Ishikawa (cell line): Measurements from ENCODE around the gene KIF19.

Experiments
- CEBPB ChIP-seq: IDR thresholded peaks from 2 replicates; pipeline ENCODE4 v1.6.1; 2012
- CREB1 ChIP-seq: IDR thresholded peaks from 2 replicates; pipeline ENCODE4 v1.6.1; 2012; ENCODE audit warnings: low read depth
- EGR1 ChIP-seq: IDR thresholded peaks from 2 replicates; pipeline ENCODE4 v1.6.1; 2012
- EP300 ChIP-seq: IDR thresholded peaks from 2 replicates; pipeline ENCODE4 v1.6.1; 2012; ENCODE audit warnings: borderline replicate concordance
- FOXM1 ChIP-seq: IDR thresholded peaks from 2 replicates; pipeline ENCODE4 v1.6.1; 2012; ENCODE audit warnings: low read depth, borderline replicate concordance
- NFIC ChIP-seq: IDR thresholded peaks from 2 replicates; pipeline ENCODE4 v1.6.1; 2012
- RAD21 ChIP-seq: IDR thresholded peaks from 2 replicates; pipeline ENCODE4 v1.6.1; 2012; ENCODE audit warnings: low read depth
- TAF1 ChIP-seq: IDR thresholded peaks from 2 replicates; pipeline ENCODE4 v1.6.1; 2012; ENCODE audit warnings: low read depth, mild to moderate bottlenecking
- TCF12 ChIP-seq: IDR thresholded peaks from 2 replicates; pipeline ENCODE4 v1.6.1; 2012; ENCODE audit warnings: low read depth
- TEAD4 ChIP-seq: IDR thresholded peaks from 2 replicates; pipeline ENCODE4 v1.6.1; 2012
- YY1 ChIP-seq: IDR thresholded peaks from 2 replicates; pipeline ENCODE4 v1.6.1; 2012; ENCODE audit warnings: low read depth
- ZBTB7A ChIP-seq: IDR thresholded peaks from 2 replicates; pipeline ENCODE4 v1.6.1; 2012; ENCODE audit warnings: low read depth
- TF ChIP-seq, protein P1 (sequence below): IDR thresholded peaks from 2 replicates; pipeline ENCODE4 v1.6.1; 2012; ENCODE audit warnings: low read depth, mild to moderate bottlenecking
- TF ChIP-seq, protein P2 (sequence below): IDR thresholded peaks from 2 replicates; pipeline ENCODE4 v1.6.1; 2012
- TF ChIP-seq, protein P3 (sequence below): IDR thresholded peaks from 2 replicates; pipeline ENCODE4 v1.6.1; 2012

The KIF19 gene

DNA sequence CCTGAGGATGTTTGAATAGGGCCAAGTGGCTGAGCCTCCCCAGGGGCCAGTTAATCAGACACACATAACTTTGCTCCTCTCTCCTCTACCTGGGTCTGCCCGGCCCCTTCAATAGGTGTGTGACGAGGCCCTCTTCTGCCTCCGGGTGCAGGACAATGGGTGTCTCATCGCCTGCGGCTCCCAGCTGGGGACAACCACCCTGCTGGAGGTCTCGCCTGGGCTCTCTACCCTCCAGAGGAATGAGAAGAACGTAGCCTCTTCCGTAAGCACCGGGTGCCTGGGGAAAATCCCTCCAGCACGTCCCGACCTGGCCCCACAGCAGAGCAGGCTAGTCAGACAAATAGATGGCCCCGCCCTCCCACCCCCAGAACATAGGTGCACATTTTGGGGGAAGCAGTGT is 16.1 kb upstream of the KIF19 start:
- TF ChIP-seq YY1 (no peak), TCF12 (no peak), RAD21 (no peak), CREB1 (no peak), FOXM1 (no peak)
- TF ChIP-seq, protein P1, sequence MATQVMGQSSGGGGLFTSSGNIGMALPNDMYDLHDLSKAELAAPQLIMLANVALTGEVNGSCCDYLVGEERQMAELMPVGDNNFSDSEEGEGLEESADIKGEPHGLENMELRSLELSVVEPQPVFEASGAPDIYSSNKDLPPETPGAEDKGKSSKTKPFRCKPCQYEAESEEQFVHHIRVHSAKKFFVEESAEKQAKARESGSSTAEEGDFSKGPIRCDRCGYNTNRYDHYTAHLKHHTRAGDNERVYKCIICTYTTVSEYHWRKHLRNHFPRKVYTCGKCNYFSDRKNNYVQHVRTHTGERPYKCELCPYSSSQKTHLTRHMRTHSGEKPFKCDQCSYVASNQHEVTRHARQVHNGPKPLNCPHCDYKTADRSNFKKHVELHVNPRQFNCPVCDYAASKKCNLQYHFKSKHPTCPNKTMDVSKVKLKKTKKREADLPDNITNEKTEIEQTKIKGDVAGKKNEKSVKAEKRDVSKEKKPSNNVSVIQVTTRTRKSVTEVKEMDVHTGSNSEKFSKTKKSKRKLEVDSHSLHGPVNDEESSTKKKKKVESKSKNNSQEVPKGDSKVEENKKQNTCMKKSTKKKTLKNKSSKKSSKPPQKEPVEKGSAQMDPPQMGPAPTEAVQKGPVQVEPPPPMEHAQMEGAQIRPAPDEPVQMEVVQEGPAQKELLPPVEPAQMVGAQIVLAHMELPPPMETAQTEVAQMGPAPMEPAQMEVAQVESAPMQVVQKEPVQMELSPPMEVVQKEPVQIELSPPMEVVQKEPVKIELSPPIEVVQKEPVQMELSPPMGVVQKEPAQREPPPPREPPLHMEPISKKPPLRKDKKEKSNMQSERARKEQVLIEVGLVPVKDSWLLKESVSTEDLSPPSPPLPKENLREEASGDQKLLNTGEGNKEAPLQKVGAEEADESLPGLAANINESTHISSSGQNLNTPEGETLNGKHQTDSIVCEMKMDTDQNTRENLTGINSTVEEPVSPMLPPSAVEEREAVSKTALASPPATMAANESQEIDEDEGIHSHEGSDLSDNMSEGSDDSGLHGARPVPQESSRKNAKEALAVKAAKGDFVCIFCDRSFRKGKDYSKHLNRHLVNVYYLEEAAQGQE: no peak
- TF ChIP-seq, protein P2, sequence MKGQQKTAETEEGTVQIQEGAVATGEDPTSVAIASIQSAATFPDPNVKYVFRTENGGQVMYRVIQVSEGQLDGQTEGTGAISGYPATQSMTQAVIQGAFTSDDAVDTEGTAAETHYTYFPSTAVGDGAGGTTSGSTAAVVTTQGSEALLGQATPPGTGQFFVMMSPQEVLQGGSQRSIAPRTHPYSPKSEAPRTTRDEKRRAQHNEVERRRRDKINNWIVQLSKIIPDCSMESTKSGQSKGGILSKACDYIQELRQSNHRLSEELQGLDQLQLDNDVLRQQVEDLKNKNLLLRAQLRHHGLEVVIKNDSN: no peak

DNA sequence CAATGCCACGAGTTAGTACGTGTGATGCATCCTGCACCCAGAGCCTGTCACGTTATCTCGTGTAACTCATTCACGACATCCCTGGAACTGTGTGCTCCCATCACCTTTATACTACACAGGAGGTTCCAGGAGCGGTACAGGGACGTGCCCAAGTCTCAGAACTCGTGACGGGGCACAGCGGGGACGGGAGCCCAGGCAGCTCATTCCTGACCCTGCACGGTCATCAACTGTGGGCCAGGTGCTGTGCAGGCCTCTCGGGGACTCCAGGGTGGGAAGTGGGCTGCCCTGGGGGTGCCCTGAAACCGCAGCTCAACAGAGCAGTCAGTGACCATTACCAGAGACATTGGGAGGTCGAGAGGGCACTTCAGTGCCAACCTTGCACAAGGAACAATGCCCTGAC is 11.1 kb upstream of the KIF19 start:
- no peak for TF ChIP-seq FOXM1
- TF ChIP-seq TEAD4: no peak
- no peak for TF ChIP-seq CEBPB
- TF ChIP-seq EGR1: no peak
- TF ChIP-seq, protein P2: no peak
- no peak for TF ChIP-seq TCF12
- no peak for TF ChIP-seq NFIC
- no peak for TF ChIP-seq ZBTB7A
- TF ChIP-seq EP300: no peak
- TF ChIP-seq YY1: no peak
- no peak for TF ChIP-seq RAD21
- TF ChIP-seq, protein P1: no peak
- no peak for TF ChIP-seq TAF1
- no peak for TF ChIP-seq CREB1
- TF ChIP-seq, protein P3, sequence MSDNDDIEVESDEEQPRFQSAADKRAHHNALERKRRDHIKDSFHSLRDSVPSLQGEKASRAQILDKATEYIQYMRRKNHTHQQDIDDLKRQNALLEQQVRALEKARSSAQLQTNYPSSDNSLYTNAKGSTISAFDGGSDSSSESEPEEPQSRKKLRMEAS: no peak

DNA sequence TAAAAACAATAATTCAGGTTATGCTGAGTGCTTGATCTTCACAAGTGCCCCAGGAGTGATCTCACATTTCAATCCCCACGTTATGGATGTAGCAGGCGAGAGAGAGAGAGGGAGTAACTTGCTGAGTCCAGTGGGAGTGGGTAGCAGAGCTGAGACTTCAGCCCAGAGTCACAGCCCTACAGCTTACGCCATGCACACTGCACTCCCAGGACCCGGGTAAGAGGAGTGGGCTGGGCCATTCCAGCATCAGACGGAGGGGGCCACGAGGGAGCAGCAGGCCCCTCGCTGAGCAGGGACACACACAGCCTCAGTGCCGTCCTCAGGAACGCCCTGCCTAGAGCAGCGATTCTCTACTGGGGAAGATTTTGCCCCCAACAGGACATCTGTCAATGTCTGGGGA is 9.8 kb upstream of the KIF19 start:
- TF ChIP-seq RAD21: no peak
- TF ChIP-seq EGR1: no peak
- no peak for TF ChIP-seq NFIC
- no peak for TF ChIP-seq ZBTB7A

DNA sequence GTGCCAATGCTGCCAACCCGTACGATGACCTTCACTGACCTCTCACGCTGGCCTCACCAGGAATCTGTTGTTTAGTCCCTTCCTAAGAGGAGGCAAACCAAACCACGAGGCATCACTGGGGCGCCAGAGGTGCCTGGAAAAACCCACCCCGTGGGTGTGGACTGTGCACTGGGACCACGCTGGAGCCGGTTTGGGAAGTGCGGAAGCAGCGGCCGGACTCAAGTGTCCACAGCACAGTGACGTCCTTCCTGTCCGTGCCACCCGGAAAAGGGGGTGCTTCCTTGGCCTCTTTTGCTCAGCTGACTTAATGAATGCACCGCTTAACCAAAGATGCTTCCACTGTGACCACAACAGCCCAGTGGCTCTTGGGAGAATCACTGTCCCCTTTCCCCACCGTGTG is 9.0 kb upstream of the KIF19 start:
- TF ChIP-seq NFIC: no peak
- no peak for TF ChIP-seq EGR1
- no peak for TF ChIP-seq EP300
- no peak for TF ChIP-seq TCF12
- TF ChIP-seq, protein P1: no peak
- no peak for TF ChIP-seq CREB1
- no peak for TF ChIP-seq ZBTB7A
- TF ChIP-seq, protein P3: no peak
- TF ChIP-seq TEAD4: no peak
- no peak for TF ChIP-seq CEBPB
- TF ChIP-seq FOXM1: no peak
- no peak for TF ChIP-seq TAF1
- no peak for TF ChIP-seq YY1
- TF ChIP-seq, protein P2: no peak
- TF ChIP-seq RAD21: no peak

DNA sequence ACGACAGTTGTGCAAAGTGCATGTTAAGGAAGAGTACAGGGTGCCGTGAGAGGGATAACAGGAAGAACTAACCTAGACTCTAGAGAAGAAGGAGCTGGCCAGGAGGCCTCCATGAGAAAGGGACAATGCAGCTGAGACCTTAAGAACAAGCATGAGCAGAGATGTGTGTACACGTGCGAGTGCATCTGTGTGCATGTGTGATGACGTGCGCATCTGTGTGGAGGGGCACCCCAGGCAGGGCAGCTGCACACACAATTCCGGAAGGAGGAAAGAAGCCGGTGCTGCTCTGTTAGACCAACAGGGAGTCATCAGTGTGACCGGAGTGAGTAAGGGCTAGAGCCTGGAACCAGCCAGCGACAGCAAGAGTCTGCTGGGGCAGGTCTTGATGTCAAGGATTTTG is 7.6 kb upstream of the KIF19 start:
- TF ChIP-seq TCF12 (no peak), FOXM1 (no peak), CEBPB (no peak), YY1 (no peak), CREB1 (no peak), EP300 (no peak), RAD21 (no peak), TEAD4 (no peak), TAF1 (no peak), ZBTB7A (no peak), EGR1 (no peak), NFIC (no peak)
- TF ChIP-seq, protein P3: no peak
- TF ChIP-seq, protein P1: no peak
- TF ChIP-seq, protein P2: no peak
